ENCODE measurements around the gene TM9SF2.
A peak's percentile ranks its signal among the peaks of the same experiment; 100 is the strongest.
"Not testable (repeated sequence)": the region's sequence is repeated elsewhere in the genome, so short reads cannot be mapped to it uniquely, and the experiment has no call there.

TM9SF2 gene

DNA sequence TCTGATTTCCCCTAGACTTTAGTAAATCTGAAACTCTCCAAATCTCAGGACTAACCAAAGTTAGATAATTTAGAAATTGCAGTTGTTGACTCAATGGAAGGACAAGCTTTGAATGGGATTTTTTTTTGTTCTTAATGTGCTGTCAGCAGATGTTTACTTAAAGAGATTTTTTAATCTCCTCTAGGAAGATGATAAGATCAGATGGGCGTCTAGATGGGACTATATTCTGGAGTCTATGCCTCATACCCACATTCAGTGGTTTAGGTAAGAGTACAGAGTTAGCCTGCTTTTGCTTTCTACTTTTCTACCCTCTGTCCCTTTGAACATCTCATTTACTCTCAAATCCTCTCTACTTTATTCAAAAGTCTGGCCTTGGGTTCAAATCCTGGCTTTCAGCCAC lies 39.3 kb downstream of the TM9SF2 start:
- no peak for DNase-seq

DNA sequence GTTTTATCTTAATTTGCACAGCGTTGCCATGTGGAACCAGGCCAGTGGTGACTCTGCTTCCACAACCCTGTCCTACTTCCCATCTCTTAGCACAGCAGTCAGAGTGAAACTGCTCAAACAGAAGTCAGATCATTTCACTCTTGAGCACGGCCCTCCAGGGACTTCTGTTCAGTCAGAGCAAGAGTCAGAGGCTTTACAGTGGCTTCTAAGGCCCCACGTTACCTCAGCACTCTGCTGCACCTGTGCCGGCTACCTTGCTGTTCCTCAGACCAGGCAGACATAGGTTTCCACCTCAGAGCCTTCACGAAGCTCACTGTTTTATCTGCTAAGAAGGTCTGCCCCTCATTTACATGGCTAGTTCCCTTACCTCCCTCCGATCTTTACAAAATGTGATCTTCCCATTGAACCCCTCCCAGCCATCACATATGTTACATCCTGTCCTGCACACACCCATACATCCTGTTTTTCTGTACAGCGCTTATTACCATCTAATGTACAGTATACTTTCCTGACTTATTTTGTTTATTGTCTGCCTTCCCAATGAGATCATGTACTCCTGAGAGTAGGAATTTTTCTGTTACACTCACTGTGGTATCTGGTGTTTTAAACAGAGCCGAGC lies 41.6 kb downstream of the TM9SF2 start:
- no peak for DNase-seq

DNA sequence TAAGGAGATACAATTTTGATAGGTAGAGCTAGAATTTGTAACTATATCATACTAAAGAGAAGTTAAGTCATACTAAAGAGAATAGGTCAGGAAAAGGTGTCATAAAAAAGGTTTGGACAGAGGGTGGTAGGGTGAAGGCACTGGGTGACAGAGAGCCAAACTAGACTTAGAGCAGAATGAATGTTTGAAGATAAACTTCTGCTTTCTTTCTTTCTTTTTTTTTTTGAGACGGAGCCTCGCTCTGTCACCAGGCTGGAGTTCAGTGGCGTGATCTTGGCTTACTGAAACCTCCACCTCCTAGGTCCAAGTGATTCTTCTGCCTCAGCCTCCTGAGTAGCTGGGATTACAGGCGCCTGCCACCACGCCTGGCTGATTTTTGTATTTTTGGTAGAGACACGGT lies 44.1 kb downstream of the TM9SF2 start:
- DNase-seq, result no peak

DNA sequence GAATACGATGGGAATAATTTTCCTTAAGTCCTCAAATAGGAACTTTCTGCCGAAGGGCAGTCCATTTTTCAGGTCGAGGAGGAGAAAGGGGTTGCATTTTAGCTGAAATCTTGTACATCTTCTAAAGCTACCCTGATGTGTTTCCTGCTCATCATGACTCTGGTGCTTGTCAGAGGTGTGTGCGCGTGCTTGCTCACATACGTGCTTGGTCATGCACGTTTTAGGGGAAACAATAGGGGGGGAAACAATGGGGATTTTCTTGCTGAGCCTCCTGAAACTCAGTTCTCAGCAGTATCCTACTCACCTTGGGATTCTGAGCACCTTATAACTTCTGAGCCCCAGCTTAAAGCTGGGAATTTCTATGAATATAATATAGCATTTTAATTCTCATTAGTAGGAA lies 44.7 kb downstream of the TM9SF2 start:
- no peak for DNase-seq

DNA sequence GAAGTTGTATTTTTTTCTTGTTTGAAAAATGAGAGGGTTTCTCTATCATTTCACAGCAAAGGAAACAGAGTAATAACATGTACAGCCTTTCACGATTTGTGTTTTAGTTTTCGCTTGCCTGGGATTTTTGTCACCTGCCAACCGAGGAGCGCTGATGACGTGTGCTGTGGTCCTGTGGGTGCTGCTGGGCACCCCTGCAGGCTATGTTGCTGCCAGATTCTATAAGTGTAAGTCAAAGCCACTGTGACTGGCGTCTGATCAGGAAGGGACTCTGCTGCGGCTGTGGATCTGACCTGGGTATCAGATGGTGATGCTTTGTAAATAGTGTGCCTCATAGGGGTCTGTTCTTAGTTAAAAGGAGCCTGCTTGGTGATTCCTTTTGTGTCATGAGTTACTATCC lies 45.6 kb downstream of the TM9SF2 start:
- no peak for DNase-seq

DNA sequence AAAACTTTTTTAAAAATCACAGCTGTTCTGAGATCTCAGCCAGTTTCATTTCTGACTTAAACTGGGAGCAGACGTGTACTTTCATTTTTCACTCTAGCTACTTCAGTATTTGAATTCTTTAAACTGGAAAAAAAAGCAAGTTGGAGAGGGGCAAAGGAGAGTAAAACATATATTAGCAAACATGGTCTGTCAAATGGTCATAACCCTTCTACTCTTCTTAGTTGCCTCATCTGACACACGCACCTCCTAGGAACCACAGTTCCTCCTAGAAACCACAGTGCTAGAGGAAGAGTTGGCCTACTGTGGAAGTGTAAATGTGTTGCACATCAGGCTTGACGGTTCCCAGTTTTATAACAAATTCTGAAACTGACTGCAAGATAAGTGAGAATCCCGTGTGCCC lies 47.2 kb downstream of the TM9SF2 start:
- DNase-seq, result peak; percentile 18

DNA sequence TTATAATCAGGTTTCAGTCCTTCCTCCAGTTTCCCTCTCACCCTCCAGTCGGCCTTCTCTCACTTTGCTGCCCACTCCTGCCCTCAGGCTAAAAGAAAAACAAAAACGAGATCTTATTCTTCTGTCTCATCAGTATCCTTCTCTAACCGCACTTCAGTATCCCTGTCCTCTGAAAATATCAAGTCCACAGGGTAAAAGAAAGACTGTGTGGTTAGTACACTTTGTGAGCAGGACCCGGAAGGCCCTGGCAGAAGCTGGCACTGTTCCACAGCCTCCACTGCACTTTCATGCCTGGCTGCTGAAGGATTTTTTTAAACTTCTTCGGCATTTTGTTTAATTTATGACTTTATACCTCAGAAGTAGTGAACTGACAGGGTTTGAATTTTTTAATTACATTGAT lies 51.8 kb downstream of the TM9SF2 start:
- DNase-seq, result no peak

DNA sequence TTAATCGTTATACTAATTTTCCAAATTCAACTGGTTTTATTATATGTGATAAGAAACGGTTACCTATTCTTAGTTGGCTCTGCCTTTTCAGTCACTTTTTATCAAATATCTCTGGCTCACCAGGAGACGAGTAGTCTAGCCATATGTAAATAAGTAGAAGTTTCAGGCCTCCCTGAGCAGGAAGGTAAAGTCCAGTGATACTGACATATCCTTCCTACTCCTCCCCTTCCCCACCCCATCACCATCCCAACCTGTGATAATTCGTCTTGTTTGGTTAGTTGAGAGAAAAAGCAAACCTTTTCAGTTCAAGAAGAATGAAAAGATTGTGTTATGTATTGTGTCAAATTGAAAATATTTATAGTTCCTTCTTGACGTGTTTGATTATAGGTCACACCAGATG lies 53.9 kb downstream of the TM9SF2 start:
- no peak for DNase-seq

DNA sequence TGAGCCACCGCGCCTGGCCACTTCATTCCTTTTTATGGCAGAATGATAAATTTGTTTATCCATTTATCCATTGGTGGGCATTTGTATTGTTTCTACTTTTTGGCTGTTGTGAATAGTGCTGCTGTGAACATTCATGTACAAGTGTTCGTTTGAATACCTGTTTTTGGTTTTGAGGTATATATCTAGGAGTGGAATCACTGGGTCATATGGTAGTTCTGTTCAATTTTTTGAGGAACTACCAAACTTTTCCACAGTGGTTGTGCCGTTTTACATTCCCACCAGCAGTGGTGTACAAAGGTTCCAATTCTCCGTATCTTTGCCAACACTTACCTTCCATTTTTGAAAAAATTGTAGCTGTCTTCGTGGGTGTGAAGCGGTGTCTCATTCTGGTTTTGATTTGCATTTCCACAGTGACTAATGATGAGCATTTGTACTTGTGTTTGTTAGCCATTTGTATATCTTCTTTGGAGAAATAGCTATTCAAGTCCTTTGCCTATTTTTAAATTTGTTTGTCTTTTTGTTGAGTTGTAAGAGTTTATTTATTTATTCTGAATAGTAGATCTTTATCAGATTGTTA lies 55.7 kb downstream of the TM9SF2 start:
- DNase-seq, result no peak

DNA sequence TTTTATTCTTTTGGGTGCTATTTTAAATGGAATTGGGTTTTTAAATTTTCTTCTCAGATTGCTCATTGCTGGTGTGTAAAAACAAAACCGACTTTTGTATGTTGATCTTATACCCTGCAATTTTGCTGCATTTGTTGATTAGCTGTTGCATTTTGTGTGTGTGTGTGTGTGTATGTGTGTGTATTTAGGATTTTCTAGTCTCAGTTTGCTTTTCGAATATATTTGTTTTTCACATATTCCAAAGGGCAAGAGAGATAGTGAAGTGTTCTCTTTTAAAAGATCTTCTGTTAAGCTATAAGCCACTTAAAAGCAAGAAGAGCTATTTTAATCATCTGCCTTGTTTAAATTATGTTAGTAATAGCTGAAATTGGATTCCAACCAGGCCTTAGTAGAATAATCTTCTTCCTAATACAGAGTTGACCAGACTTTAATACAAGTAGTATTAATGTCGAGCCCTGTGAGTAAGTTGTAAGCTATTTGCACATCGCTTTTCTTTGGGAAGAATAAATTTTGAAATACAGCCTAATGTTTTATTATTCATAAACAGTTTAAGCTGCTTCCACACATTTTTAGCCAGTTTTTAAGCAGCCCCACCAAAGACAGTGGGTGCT lies 57.4 kb downstream of the TM9SF2 start:
- DNase-seq, result no peak

DNA sequence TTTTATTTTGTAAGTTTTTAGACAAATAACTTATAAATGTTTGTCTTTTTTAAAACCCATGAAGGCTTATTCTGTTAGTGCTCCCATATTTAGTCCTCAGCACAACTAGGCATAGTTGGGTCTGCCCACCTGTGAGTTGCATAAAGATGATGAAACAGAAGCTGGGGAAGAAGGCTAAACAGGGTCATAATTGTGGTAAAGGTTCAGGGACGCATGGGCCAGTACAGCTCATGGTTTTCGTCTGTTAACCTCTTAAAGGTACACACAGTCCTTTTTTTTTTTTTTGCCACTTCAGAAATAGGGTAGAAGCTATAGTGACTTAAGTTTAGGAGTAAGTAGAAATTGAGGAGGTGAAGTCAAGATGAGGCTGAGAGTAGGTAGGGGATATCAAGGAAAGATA lies 58.3 kb downstream of the TM9SF2 start:
- DNase-seq, result no peak

DNA sequence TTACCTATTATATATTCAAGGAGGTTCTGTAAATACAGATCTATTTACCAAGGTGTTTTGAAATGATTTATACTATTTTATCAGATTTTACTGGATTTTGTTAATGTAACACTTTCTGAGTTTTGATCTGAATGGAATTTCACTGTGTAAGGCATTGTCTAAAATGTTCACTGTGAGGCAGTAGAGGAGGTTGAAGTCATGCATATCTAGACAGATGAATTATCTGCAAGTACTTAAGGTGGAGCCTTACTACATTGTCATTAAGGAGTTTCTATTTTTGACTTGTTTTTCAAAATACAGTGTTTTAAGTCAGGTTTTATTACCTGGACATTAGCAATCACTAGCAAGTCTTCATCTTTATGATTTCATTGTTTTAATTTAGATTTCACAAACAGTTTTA lies 62.1 kb downstream of the TM9SF2 start:
- DNase-seq, result no peak

DNA sequence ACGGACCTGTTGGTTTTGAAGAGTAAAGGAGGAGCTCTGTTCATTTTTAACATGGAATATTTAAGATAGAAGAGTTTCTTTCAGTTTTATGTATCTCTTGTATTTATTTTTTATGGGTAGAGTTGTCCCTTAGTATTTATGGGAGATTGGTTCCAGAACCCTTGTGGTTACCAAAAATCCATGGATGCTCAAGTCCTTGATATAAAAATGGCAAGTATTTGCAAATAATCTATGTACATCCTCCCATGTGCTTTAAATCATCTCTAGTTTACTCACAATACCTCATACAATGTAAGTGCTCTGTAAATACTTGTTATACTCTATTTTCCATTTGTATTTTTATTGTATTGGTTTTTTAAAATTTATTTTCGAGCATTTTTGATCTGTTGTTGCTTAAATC lies 63.1 kb downstream of the TM9SF2 start:
- DNase-seq, result no peak

DNA sequence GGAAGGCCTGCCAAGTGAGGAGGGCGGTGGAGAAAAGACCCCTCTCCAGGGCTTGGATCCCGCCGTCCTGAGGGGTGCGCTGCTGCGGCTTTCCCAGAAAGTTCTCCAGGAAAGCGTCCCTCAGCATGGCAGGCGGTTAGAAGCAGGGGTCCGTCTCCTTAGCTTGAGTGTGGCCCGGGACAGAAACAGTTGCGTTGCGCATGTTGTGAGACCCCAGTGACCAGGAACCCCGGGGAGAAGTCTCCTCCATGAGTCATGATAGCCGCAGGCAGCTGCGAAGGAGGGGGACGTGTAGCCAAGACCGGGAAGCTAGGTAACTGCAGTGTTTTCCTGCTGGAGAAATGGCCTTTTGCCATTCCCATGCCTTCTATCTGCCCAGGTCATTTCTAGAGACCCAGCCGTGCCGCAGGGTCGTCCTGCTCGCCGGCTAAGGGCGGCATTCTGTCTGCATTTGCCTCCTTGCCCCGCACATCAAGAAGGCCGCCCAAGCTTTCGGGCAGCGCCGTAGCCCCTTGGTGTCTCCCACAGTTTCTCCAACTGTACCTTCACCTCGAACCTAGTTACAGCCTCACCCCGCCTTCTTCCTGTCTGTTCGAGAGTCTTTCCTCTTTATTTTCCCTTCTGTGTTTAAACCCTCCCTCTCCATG lies 64.3 kb downstream of the TM9SF2 start:
- DNase-seq, result no peak

DNA sequence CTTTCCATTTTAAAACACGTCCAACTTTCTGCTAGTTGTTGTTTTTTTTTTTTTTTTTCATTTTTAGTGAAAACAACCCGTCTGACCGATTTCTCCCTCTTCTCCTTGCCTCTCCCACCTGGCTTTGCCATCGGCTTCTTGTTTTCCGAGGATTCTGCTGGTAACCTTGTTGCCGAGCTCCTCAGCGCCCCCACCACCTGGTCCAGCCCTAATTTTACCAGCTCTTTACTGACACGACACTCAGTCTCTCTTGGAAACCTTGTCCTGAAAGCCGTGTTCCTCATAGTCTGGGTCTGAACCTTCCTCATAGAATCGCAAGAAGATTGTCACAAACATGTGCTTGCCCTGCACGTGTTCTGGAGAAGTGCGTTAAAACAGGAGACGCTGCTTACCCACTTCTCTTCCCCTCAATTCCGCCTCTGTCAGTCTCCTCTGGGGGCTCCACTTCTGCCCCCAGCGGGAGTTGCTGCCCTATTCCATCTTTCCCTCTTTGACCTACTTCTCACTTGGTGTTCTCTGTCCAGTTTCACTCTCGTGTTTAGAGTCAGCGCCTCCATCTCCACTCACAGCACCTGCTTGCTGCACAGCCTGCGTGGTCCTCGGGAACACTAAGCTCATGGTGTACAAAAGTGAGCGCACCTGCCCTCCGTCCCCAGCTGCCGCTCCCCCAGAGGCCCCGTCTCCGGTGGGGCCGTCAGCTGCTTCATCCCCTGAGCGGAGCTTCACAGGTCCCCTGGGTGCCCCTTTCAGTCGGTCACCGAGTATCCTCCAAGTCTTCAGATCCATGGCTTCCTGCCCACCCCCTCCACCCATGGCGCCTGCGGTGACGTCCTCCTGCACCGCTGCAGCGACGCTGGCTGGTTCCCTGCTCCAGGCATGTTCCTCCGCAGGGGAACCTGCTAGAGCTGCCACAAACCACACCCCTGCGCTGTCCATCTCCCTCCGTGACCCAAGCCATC lies 65.1 kb downstream of the TM9SF2 start:
- DNase-seq, result no peak

DNA sequence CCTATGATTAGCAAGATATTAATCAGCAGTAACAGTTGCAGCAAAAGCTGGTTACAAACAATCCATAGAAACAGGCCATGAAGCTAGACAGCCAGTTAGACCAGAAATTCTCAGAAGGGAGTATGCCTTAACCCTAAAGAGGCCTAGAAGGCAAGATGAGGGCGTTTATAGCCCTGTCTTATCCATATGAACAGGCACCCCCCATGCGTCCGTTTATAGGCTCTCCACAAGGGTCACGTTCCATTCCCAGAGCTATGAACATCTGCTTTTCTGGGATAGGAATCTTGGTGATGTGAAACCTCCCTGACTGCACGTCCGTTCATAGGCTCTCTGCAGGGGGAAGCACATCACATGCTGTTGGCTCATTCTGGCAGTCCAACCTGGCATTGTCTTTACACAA lies 67.6 kb downstream of the TM9SF2 start:
- DNase-seq, result not testable (repeated sequence)

DNA sequence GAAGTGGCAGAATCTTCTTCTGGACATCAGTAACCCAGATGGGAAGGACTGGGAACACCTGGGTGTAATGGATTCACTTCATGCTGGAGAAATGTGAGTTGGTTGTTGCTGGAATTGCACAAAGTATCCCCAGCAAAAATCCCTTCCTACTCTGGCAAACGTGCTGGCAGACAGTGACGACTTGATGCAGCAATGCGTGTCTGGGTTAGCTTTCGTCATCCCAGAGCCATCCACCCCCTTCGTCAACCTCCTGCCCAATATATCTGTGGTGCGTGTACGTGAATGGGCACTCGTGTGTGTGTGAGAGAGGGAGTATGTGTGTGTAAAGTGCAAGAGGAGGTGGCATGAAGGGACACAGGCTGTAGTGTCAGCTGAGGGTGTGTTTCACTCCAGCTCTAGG lies 70.9 kb downstream of the TM9SF2 start:
- no peak for DNase-seq

DNA sequence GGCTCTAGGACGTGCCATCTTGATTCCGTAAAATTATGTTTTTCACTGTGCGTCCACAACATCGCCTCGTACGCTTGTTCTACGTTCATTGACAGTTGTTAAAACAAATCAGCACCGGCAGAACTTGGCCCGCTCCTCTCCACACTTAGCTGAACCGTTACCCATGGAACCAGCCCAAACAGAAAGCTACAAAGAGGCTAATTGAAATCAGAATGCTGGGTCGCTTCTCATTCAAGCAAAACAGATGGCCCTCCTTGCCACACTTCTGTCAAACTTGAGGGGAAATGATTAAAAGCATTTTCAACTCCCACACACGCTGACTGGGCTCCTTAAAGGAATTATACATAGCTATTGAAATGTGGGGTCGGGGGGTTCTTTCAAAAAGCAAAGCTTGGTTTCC lies 71.6 kb downstream of the TM9SF2 start:
- DNase-seq, result no peak

DNA sequence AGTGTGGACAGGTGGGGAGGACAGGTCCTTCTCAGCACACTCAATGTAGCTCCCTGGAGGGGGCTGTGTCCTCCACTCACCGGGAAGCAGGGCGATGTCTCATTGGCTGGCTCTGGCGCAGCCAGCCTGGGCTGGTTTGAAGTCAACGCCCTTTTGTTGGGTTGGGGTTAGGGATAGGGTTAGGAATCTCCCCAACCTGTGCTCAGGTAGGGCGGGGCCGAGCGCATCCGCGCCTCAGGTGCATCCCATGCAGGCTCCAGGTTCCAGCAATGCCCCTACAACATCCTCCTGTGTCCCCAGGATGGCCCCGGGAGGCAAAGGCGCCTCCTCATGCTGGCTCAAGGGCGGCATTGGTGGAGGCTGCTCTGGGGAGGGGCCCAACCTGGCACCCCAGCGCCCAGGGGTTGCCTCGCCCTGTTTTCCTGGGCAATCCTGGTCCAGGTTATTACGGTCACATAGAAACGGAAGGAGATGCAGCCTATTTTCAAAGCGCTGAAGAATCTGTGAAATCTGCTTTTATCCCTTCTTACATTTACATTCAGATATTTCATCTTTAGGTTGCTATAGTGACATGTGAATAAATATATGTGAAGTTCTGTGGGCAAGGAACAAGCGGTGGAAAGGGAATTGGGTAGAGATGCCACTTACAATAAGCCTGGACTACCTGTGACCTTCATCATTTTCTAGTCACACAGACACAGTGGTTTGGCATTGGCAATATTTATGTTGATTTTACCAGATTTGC lies 74.3 kb downstream of the TM9SF2 start:
- DNase-seq, result no peak

DNA sequence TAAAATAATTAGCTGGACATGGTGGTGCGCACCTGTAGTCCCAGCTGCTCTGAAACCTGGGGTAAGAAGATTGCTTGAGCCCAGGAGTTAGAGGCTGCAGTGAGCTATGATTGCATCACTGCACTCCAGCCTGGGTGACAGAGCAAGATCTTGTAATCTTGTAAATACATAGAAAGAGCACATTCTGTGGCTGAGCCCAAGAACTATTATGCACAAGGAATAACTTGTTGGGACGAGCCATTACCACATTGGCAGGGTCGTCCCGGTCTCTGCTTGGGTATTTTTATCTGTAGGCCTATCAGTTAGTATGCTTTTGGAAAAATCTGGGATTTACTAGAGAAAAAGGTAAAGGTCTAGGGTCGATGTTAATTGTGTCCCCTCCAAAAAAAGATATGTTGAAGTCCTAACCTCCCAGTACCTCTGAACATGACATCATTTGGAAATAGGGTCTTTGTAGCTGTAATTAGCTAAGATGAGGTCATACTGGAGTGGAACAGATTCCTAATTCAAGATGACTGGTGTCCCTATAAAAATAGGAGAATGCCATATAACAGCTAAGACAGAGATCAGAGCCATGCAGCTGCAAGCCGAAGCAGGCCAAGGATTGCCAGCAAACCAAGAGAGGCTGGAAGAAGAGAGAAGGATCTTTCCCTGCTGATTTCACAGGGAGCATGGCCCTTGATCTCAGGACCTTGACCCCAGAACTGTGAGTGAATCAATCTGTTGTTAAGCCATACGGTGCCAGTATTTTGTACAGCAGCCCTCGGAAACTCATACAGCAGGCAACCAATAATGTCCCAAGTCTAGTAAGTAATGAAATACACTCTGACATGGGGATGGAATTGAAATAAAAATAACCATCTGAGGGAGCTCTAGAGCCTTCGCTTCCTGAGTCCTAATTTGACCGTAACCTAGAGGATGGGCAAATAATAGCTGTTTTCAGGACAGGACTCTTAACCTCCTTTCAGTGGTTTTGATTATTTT lies 77.0 kb downstream of the TM9SF2 start:
- peak; percentile 43 for DNase-seq
